B cell (primary cell): ENCODE data around the gene TPI1. TPM values are rescaled to one million over a fixed set of nuclear protein-coding genes. Genes with fewer than 3 reads are reported as not detected.

Source experiments
- ATAC-seq: fragments of 200-7000 bp; cut with Tn5 transposase; one replicate; pipeline ENCODE4 v1.10.0; 2021; ENCODE audit warnings: low read depth, mild to moderate bottlenecking, moderate number of reproducible peaks, moderate library complexity
- CTCF ChIA-PET: fragments of 350-600 bp; sonication (Branson Sonifier 250); formaldehyde crosslinking; loops from one replicate; lab custom pipeline; 2021; ENCODE audit warnings: antibody characterized with exemption, inconsistent platforms; lab: Charles Lee
- POLR2A ChIA-PET: fragments of 350-600 bp; sonication (Branson Sonifier 250); formaldehyde crosslinking; loops from one replicate; lab custom pipeline; 2021; ENCODE audit warnings: antibody characterized with exemption; lab: Charles Lee
- DNase-seq: peaks from one replicate; pipeline ENCODE4 v3.0.0; 2013
- H2AFZ ChIP-seq: 2 replicates; pipeline ENCODE4 v1.6.1; 2012; ENCODE audit warnings: mild to moderate bottlenecking, low read depth, low read length; ENCODE audit not compliant: insufficient read depth, poor library complexity, severe bottlenecking
- H3K27ac ChIP-seq, 2 donors: 1 replicate in 1 of 2; 2 replicates in 1 of 2; pipeline ENCODE4 v1.5.1; 2012 to 2013; ENCODE audit warnings: low read length in 2 of 2, mild to moderate bottlenecking in 2 of 2, moderate library complexity in 1 of 2
- H3K27me3 ChIP-seq, 4 experiments: fragments of 200-600 bp in 1 of 4; sonication (generic) in 1 of 4; replicated peaks in 1 of 4; 1 replicate in 2 of 4; 2 replicates in 2 of 4; pipeline versions ENCODE4 v1.6.1 to v1.7.0; 2013 to 2016; ENCODE audit warnings: low read length in 3 of 4, mild to moderate bottlenecking in 2 of 4, mixed read lengths in 1 of 4, moderate library complexity in 1 of 4; ENCODE audit not compliant: insufficient read depth in 4 of 4, control insufficient read depth in 3 of 4; ENCODE audit errors: control extremely low read depth in 1 of 4
- H3K36me3 ChIP-seq, 2 experiments: replicated peaks in 1 of 2; 1 replicate in 1 of 2; 2 replicates in 1 of 2; pipeline versions ENCODE4 v1.6.1 to v1.7.1; 2013; ENCODE audit warnings: low read length in 1 of 2; ENCODE audit not compliant: insufficient read depth in 2 of 2, control insufficient read depth in 1 of 2; ENCODE audit errors: control extremely low read depth in 1 of 2, extremely low read depth in 1 of 2
- H3K4me1 ChIP-seq, 2 donors: fragments of 200-600 bp in 1 of 2; sonication (generic) in 1 of 2; 1 replicate in 1 of 2; 2 replicates in 1 of 2; pipeline versions ENCODE4 v1.5.1 to v1.6.1; 2013 to 2017; ENCODE audit warnings: low read length in 2 of 2; ENCODE audit not compliant: control insufficient read depth in 2 of 2, insufficient read depth in 2 of 2
- H3K4me2 ChIP-seq: replicated peaks from 2 replicates; pipeline ENCODE3; 2012; ENCODE audit warnings: mild to moderate bottlenecking, low read depth, low read length; ENCODE audit not compliant: poor library complexity, severe bottlenecking
- H3K4me3 ChIP-seq, 5 experiments: fragments of 200-600 bp in 1 of 5; sonication (generic) in 1 of 5; 1 replicate in 3 of 5; 2 replicates in 2 of 5; pipeline versions ENCODE4 v1.5.1 to v1.7.0; 2011 to 2016; ENCODE audit warnings: low read length in 4 of 5, mild to moderate bottlenecking in 4 of 5, low read depth in 2 of 5, control low read depth in 1 of 5, moderate library complexity in 1 of 5; ENCODE audit not compliant: insufficient read depth in 1 of 5; ENCODE audit errors: control extremely low read depth in 1 of 5, extremely low read depth in 1 of 5
- H3K79me2 ChIP-seq: fragments of 200-600 bp; sonication (generic); one replicate; pipeline ENCODE4 v1.6.0; 2016; ENCODE audit warnings: low read length; ENCODE audit not compliant: control insufficient read depth, insufficient read depth
- H3K9ac ChIP-seq: fragments of 200-600 bp; sonication (generic); 2 replicates; pipeline ENCODE4 v1.6.1; 2017; ENCODE audit warnings: mild to moderate bottlenecking, low read length, moderate library complexity
- H3K9me3 ChIP-seq, 3 donors: one replicate each; pipeline versions ENCODE4 v1.6.1 to v1.7.1; 2013; ENCODE audit warnings: low read length in 2 of 3; ENCODE audit not compliant: control insufficient read depth in 2 of 3, insufficient read depth in 1 of 3; ENCODE audit errors: control extremely low read depth in 1 of 3
- H4K20me1 ChIP-seq: 2 replicates; pipeline ENCODE4 v1.6.0; 2012; ENCODE audit warnings: mild to moderate bottlenecking, low read length; ENCODE audit not compliant: insufficient read depth, control insufficient read depth, poor library complexity, severe bottlenecking
- H3K27ac Mint-ChIP-seq: one replicate; pipeline ENCODE4 v1.8.0; 2021; ENCODE audit warnings: mixed read lengths
- H3K27me3 Mint-ChIP-seq: one replicate; pipeline ENCODE4 v1.8.0; 2021; ENCODE audit warnings: mixed read lengths
- H3K4me1 Mint-ChIP-seq: one replicate; pipeline ENCODE4 v1.8.0; 2021; ENCODE audit warnings: mixed read lengths
- H3K4me3 Mint-ChIP-seq: one replicate; pipeline ENCODE4 v1.8.0; 2021; ENCODE audit warnings: mixed read lengths
- H3K9me3 Mint-ChIP-seq: one replicate; pipeline ENCODE4 v1.8.0; 2022; ENCODE audit warnings: mixed read lengths; ENCODE audit not compliant: insufficient read depth
- CTCF ChIP-seq: fragments of 200-600 bp; IDR thresholded peaks from one replicate; pipeline ENCODE4 v1.8.0; 2022; ENCODE audit warnings: antibody characterized with exemption, mild to moderate bottlenecking
- EZH2 ChIP-seq: IDR thresholded peaks from 2 replicates; pipeline ENCODE4 v1.6.1; 2012; ENCODE audit warnings: borderline replicate concordance, low read depth, mild to moderate bottlenecking, moderate library complexity, low read length; ENCODE audit not compliant: insufficient read depth, poor library complexity, severe bottlenecking
- WGBS: methylation state at CpG from one replicate; pipeline ENCODE4 v1.1.5; 2013; ENCODE audit warnings: missing lambda C conversion rate; ENCODE audit not compliant: insufficient coverage; 5-methylcytosine and 5-hydroxymethylcytosine counted together
- intact Hi-C: fragments of 100-400 bp; cut with micrococcal nuclease; formaldehyde crosslinking; loops from one replicate; pipeline ENCODE4 v1.10.0; 2022
- polyA plus RNA-seq: library from polyadenylated mRNA; depleted of rRNA; stranded (reverse); fragments of >200 nt; gene quantifications from 2 replicates; pipeline ENCODE4 v1.2.3, GENCODE V29; 2012
- total RNA-seq, 2 donors: library from RNA; stranded (reverse); fragments of 120-200 nt in 1 of 2; gene quantifications; 1 replicate in 1 of 2; 2 replicates in 1 of 2; pipeline versions ENCODE4 v1.2.3 to v1.2.4, GENCODE V29; 2013 to 2022

TPI1 gene
- total and polyA plus RNA-seq, 2 donors (not counting 1 experiment from before 2014, with no cell fraction given), result 181 to 187 TPM

GRCh38 chr12:6866163-6866919, 990 bp upstream of the TPI1 start:
- no peaks in the 10 kb centered on the region for H3K9me3 ChIP-seq
- Mint-ChIP-seq H3K9me3 (no peaks in the 10 kb centered on the region), H3K4me3 (peak overlapping the region; percentile 96), H3K27me3 (no peaks in the 10 kb centered on the region), H3K4me1 (peaks cover 38% of the 10 kb centered on the region), H3K27ac (peak overlapping the region; percentile 97)
- H3K36me3 ChIP-seq, result peaks cover 0 to 45% of the 10 kb centered on the region in 2 experiments
- intact Hi-C loops, result no loop called here
- H2AFZ ChIP-seq, result peak overlapping the region; percentile 92
- no peaks in the 10 kb centered on the region for H3K27me3 ChIP-seq
- peak overlapping the region; percentile 70 to 77 for H3K27ac ChIP-seq
- peaks cover 12% of the 10 kb centered on the region for H3K79me2 ChIP-seq
- H3K9ac ChIP-seq, result peak overlapping the region; percentile 89
- no peak for ATAC-seq
- no peak for TF ChIP-seq EZH2
- no peak for TF ChIP-seq CTCF
- CTCF ChIA-PET, result interaction anchor here (1.4 to 11.8 kb wide), 6 partner anchors 14 to 242 kb away, joined by 3 to 136 read pairs (median 6); partner anchors contain the start of genes C1RL, CDCA3 and USP5
- H4K20me1 ChIP-seq, result peaks cover 35% of the 10 kb centered on the region
- H3K4me1 ChIP-seq, result peaks cover 23 to 28% of the 10 kb centered on the region in 2 donors
- WGBS, result 92% methylated on average over 9 of the region's 19 CpGs
- POLR2A ChIA-PET, result interaction anchor here (0.5 to 5.5 kb wide), 4 partner anchors 13 to 241 kb away, joined by 3 to 49 read pairs (median 7); partner anchors contain the start of genes CDCA3 and USP5
- H3K4me2 ChIP-seq, result peak overlapping the region; percentile 97
- H3K4me3 ChIP-seq, result peak overlapping the region in 4 of 5 experiments; percentile 64 to 88 (median 76)
- no peak for DNase-seq
